GM12872 (cell line): Measurements from ENCODE around the gene RFPL3.

Experiments
- TF ChIP-seq, protein P1 (sequence below): IDR thresholded peaks from 3 replicates; pipeline ENCODE4 v1.5.1; 2011; ENCODE audit warnings: low read depth, mild to moderate bottlenecking, low read length, moderate library complexity; ENCODE audit not compliant: insufficient read depth

Gene RFPL3

DNA sequence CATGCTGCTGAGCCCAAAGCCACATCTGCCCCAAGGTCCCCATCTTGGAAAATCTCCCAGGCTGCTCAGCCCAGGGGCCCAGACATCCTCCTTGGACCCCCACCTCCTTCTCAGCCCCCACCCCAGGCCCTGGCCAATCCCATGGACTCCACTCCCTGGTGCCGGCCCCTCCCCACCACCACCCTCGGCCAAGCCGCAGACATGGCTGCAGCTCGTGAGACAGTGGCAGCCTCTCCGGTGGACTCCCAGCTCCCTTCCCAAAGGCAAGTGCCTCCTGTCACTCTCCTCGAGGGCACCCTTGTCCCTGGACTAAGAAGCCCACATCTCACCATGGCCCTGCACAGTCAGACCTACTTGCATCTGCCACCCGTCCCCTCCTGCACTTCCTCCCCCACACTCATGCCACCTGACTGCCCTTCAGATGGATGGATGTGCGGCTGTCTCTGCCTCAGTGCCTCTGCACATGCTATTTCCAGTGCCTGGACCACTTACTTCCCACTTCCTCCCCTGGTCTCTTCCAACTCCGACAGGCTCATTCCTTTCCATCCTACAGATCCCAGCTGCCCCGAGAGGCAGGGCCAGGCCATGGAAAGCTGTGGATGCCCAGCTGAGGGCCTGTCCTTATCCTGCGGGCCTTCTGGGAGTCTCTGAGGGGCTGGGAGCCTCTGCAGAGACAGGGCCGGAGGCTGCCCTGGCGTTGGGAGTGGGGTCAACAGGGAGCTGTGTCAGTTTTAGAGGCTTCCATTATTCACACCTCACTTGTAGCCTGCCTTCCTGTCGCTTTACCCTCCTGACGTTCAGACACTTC, 25.5 kb upstream of the RFPL3 start:
- TF ChIP-seq, protein P1, sequence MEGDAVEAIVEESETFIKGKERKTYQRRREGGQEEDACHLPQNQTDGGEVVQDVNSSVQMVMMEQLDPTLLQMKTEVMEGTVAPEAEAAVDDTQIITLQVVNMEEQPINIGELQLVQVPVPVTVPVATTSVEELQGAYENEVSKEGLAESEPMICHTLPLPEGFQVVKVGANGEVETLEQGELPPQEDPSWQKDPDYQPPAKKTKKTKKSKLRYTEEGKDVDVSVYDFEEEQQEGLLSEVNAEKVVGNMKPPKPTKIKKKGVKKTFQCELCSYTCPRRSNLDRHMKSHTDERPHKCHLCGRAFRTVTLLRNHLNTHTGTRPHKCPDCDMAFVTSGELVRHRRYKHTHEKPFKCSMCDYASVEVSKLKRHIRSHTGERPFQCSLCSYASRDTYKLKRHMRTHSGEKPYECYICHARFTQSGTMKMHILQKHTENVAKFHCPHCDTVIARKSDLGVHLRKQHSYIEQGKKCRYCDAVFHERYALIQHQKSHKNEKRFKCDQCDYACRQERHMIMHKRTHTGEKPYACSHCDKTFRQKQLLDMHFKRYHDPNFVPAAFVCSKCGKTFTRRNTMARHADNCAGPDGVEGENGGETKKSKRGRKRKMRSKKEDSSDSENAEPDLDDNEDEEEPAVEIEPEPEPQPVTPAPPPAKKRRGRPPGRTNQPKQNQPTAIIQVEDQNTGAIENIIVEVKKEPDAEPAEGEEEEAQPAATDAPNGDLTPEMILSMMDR, result no peak

DNA sequence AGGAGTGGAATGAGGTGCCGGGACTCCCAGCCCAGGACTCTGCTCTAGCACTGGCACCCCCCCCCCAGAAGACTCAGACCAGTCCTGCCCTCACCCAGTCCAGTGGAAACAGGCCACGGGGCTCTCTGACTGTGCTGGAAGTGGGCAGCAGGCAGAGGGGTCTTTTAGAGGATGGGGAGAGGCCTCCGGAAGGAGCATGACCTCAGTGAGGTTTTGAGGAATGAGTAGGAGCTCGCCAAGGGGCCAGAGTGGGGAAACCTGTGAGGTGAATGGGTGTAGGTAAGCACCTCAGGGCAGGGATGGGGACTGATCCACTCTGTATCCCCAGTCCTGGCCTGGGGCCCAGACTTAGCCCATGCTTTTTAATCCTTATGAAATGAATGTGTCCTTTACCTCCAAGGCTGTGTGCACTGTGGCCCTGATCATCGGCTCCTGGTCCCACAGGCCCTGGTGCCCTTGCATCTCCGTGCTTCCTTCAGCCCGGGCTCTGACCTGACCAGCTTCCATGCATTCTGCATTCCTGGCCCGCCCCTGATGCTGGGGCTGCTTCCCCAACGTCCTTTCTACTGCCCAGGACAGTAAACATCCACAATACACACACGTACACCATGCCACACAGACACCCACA, 24.4 kb upstream of the RFPL3 start:
- TF ChIP-seq, protein P1, result no peak

DNA sequence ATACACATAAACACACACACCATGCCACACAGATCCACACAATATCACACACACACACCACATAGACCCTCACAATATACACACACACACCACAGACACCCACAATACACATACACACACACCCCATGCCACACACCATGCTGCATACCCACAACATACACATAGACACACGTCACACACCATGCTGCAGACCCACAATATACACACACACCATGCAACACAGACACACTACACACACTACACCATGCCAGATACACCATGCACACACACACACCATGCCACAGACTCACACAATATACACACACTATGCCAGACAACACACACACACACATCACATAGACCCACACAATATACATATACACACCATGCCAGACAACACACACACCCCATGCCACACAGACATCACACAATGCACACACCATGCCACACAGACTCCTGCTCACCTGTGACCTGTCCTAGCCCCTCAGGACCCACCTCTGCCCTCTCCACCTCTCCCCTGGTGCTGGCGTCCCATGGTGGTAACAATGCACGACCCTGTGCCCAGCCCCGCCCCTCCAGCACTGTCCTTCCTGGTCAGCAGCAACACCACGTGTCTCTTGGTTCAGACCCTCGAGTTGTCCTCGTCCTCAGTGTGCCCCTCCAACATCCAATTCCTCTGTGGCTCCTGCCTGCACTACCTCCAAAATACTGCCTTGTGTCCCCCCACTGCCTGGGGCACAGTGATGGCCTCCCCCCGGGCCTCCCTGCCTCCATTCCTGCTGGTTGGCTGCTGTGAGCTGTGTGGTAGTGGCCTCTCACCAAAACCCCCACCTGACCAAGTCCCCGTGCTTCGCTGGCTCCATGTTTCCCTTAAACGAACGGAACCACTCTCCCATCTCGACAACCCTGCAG, 23.7 kb upstream of the RFPL3 start:
- TF ChIP-seq, protein P1, result no peak

DNA sequence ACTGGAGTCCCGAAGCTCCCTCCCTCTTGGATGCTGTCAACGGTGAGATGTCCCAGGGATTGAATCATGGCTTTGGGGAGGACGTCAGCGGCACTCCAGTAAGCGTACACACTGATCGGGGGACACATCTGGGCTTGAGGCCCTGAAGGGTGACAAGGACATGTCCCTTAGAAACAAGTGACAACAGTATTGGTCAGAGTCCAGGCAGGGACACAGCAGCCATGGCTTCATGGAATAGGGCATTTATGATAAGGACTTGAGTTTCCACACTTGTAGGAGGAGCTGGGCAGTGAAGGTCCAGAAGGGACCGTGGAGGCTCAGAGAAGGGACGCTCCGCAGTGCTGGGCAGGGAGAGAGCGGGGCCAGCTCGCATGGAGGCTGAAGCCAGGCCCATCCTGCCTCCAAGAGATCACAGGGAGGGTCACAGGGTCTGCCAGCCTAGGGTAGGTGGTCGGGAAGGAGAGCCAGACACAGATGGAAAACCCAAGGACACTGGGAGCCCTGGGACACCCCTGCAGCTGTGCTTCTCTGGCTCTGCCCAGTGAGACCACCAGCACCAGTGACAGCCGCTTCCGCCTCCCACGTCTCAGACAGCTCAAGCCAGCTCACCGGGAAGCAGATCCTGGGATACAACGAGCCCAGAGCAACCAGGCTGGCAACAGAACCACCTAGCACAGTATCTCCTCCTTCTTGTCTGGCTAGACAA, 22.9 kb upstream of the RFPL3 start:
- TF ChIP-seq, protein P1, result no peak

DNA sequence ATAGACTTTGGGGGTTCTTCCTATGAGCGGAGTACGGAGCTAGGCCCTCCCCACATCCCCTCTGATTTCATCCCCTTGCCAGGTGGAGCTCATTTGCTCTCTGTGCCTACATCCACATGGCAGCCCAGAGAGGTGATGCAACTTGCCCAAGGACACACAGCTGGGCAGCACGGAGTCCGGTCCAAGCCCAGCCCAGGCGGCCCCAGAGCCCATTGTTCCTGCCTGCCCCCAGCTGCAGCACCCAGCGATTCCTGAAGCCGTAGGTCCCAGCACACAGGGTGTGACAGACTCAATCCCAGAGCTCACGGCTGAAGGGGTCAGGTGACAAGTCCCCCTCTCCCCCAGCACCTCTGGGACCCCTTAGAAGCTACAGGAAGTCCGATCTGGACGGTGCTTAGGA, 22.2 kb upstream of the RFPL3 start:
- TF ChIP-seq, protein P1, result no peak

DNA sequence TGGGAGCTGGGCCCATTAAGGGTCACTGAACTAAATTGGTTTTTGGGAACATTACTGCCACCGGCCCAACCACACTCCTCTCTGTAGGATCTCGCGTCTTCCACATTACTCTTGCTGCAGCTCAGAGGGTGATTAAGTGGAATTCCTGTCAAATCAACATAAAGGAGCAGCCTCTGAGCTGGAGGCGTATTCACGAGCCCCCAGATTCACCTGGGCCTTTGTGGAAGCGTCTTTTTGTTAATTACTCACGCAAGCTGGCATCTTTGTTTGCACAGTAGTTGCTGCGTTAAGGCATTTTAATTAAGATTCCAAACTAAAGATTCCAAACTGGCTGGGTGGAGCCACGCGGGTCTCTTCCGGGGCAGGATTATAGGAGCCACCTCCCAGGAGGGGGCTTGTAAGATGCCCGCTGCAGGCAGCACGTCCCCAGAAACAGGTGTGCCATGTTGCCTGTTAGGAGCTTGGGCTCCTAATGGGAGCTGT, 21.5 kb upstream of the RFPL3 start:
- TF ChIP-seq, protein P1, result no peak
